Rectal smooth muscle tissue (tissue), 1 donor: ENCODE data around the gene ATP13A1.

Experiments
- H3K27ac ChIP-seq: one replicate; pipeline ENCODE4 v1.7.0; 2013; ENCODE audit warnings: low read depth, low read length, inconsistent platforms
- H3K27me3 ChIP-seq: one replicate; pipeline ENCODE4 v1.7.0; 2013; ENCODE audit warnings: low read length; ENCODE audit not compliant: control insufficient read depth, insufficient read depth
- H3K36me3 ChIP-seq: one replicate; pipeline ENCODE4 v1.7.0; 2013; ENCODE audit warnings: low read length; ENCODE audit not compliant: control insufficient read depth, insufficient read depth
- H3K4me1 ChIP-seq: one replicate; pipeline ENCODE4 v1.7.0; 2013; ENCODE audit warnings: low read length; ENCODE audit not compliant: control insufficient read depth, insufficient read depth
- H3K4me3 ChIP-seq: one replicate; pipeline ENCODE4 v1.7.0; 2013; ENCODE audit warnings: low read length
- H3K9ac ChIP-seq: one replicate; pipeline ENCODE4 v1.7.0; 2013; ENCODE audit warnings: low read length

The ATP13A1 gene

DNA sequence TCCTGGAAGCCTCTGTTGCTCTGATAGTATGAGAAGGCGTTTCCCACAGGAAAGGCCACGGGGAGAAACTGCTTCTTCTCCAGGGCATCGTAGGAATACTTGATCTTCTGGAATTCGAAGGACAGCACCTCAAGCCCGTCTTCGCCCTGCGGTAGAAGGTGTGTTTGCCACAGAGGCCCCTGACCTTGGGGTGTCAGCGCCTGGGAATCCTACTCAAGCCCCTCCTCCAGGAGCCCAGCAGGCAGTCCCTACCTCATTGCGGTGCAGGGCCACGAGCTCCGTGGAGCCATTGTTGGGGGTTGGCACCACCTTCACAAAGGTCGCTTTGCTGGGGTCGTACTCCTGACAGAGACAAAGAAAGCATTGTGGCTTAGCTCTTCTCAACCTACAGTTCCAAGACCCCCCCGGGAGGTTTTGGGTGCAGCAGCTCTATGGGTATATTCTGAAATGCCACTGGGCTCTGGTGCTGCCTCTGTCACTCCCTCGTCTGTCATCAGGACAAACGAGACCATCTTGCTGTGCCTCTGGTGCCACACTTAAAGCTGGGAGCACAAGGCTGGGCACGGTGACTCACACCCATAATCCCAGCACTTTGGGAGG is 3.7 kb downstream of the ATP13A1 start:
- Histone ChIP-seq H3K4me3 (no peak overlapping the region), H3K27ac (no peak overlapping the region), H3K4me1 (no peaks in the 10 kb centered on the region), H3K9ac (no peak overlapping the region), H3K36me3 (peaks cover 44% of the 10 kb centered on the region), H3K27me3 (no peaks in the 10 kb centered on the region)

DNA sequence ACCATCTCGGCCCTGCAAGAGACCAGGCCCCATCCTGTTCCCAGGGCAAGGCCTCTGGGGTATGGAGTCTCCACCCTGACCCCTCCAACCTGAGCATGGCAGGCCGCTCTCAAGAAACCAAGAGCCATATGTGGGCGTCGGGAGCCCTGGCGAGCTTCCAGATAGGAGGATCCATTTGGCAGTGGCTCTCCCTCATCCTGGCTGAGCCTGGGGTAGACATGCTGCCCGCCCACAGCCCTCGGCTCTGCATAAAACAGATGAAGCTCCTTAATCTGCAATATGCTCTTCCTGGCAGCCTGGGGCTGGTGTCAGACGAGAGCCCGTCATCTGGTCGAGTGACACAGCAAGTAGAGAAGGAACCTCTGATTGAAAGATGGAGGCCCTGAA is 6.1 kb downstream of the ATP13A1 start:
- Histone ChIP-seq H3K27ac (no peak overlapping the region), H3K4me1 (no peaks in the 10 kb centered on the region), H3K9ac (no peak overlapping the region), H3K36me3 (peaks cover 63% of the 10 kb centered on the region), H3K27me3 (no peaks in the 10 kb centered on the region), H3K4me3 (no peak overlapping the region)

DNA sequence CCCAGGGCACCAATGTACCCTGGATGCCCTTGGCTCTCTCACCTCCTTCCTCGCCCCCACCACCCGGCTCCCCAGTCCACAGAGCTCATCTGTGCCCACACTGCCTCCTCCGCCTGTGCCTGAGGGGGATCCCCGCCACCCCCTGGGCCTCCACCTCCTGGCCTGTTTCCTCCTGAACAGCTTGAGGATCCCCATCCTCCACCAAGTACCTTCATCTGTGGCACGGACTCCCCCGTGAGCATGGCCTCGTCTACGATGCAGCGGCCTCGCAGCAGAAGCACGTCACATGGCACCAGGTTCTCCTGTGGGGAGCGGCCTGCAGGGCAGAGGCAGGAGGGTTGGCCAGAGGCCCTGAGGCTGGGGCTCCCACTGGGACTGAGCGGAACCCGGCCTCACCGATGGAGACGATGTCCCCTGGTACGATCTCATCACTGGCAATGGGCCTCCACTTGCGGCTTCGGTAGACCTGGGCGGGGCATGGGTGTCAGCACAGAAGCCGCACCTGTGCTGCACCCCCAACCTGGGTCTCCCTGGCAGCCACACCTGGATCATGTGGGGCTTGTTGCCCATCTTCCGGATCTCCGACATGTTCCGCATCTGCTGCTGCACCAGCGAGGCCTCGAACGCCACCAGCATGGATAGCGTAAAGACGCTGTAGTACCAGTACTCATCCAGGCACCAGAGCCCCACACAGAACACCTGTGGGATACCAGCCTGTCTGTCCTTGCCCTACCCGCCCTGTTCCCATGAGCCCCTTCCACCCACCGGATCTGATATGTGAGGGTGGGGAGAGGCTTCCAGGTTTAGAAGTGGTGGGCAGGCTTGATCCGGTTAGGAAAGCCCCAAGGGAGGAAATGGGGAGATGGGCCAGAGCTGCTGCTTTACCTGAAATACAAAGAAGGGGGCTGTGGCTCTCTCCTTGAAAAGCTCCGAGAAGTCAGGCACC is 6.8 kb downstream of the ATP13A1 start:
- Histone ChIP-seq H3K4me3 (no peak overlapping the region), H3K27me3 (no peaks in the 10 kb centered on the region), H3K27ac (no peak overlapping the region), H3K36me3 (peaks cover 70% of the 10 kb centered on the region), H3K9ac (no peak overlapping the region), H3K4me1 (no peaks in the 10 kb centered on the region)

DNA sequence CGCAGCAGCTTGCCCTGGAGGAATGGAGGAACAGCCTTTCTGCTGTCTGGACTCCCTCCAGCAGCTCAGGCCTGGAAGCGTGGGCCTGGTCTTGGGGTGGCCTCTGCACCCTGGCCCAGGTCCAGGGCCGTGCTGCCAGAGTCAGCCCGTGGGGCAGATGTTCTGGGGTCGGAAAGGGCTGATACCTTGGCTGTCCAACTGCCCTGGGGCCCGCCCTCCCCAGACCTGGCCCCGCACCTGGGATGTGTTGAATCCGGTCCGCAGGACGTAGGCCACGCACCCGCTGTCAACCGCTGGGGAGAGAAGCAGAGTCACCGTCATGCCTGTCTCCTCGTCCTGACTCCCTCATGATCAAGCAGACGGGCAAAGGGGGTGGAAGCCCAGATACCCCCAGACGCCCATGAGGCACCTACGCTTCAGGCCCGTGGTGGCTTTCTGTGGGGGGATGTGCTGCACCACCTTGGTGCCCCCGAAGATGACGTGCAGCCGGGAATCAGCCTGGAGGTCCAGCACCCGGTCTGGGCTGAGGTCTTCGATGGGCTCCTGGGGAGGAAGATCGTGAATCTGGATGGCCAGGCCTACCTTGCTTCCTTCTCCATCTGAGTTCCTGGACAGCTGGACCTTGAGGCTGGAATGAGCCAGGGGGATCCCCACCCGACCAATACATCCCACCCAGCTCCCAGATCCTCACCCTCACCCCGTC is 7.7 kb downstream of the ATP13A1 start:
- Histone ChIP-seq H3K9ac (no peak overlapping the region), H3K27me3 (no peaks in the 10 kb centered on the region), H3K27ac (no peak overlapping the region), H3K4me1 (no peaks in the 10 kb centered on the region), H3K36me3 (peaks cover 77% of the 10 kb centered on the region), H3K4me3 (no peak overlapping the region)

DNA sequence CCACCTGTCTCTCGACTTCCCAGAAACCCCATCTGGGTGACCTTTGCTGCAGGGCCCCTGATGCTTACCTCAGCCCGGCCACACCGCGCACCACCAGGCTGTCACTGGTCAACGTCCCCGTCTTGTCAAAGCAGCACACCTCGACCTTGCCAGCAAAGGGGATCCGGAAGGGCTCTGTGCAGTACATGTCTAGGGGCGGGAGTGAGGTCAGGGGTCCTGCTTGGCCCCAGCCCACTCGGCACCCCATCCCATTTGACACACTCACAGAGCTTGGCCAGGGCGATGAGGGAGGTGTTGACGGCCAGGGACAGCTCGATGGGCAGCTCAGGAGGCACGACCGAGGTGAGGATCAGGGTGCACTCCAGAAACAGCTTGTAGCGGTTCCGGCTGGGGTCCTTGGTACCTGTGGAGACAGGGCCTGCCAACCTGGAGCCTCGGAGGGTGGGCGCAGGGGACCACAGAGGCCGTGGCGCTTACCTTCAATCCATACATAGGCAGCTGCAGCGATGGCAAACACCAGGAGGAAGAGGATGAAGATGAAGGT is 8.4 kb downstream of the ATP13A1 start:
- Histone ChIP-seq H3K27me3 (no peaks in the 10 kb centered on the region), H3K4me3 (no peak overlapping the region), H3K4me1 (no peaks in the 10 kb centered on the region), H3K27ac (no peak overlapping the region), H3K9ac (no peak overlapping the region), H3K36me3 (peaks cover 84% of the 10 kb centered on the region)

DNA sequence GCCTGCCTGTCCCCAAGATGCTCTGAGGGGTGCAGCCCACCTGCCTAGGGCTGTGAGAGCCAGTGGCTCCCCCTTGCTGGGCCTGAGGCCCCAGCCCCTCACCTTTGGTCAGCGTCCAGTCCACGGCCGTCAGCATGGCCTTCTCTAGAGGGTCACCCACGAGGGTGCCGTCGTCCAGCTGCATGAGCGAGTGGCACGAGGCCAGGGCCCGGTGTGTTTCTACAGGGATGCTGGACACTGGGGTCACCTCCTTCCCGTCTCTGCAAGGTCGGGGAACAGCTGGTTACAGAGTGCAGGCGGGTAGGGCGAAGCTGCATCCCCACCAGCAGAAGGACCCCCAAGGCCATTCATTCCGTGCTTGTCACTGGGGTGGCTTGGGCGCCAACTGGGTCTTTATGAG is 9.0 kb downstream of the ATP13A1 start:
- H3K4me3 ChIP-seq: no peak overlapping the region
- H3K4me1 ChIP-seq: no peaks in the 10 kb centered on the region
- H3K9ac ChIP-seq: no peak overlapping the region
- no peak overlapping the region for H3K27ac ChIP-seq
- peaks cover 80% of the 10 kb centered on the region for H3K36me3 ChIP-seq
- no peaks in the 10 kb centered on the region for H3K27me3 ChIP-seq

DNA sequence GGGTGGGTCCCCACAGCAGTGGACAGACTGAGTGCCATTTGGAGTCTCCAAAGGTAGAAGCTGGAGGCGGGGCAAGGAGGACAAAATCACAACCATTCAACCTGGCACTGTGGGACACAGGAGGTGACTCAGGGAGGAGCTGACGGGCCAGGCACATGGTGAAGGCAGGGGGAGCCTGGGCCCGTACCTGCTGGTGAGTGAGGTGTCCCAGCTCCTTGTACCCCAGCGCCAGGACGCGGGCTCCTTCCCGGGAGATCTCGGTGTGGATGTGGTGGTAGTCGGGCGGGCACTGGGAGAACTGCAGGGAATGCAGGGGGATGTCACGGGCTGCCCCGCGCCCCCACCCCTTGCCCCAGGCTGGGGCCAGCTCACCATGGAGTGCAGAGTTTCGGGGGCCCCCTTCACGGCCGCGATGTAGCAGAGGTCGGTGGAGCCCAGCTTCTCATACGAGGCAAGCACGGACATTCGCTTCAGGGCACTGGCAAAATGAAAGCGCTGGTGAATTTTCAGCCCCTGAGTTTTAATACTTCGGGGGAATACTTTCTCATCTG is 9.8 kb downstream of the ATP13A1 start:
- Histone ChIP-seq H3K4me1 (no peaks in the 10 kb centered on the region), H3K27me3 (no peaks in the 10 kb centered on the region), H3K9ac (no peak overlapping the region), H3K27ac (no peak overlapping the region), H3K36me3 (peaks cover 79% of the 10 kb centered on the region), H3K4me3 (no peak overlapping the region)

DNA sequence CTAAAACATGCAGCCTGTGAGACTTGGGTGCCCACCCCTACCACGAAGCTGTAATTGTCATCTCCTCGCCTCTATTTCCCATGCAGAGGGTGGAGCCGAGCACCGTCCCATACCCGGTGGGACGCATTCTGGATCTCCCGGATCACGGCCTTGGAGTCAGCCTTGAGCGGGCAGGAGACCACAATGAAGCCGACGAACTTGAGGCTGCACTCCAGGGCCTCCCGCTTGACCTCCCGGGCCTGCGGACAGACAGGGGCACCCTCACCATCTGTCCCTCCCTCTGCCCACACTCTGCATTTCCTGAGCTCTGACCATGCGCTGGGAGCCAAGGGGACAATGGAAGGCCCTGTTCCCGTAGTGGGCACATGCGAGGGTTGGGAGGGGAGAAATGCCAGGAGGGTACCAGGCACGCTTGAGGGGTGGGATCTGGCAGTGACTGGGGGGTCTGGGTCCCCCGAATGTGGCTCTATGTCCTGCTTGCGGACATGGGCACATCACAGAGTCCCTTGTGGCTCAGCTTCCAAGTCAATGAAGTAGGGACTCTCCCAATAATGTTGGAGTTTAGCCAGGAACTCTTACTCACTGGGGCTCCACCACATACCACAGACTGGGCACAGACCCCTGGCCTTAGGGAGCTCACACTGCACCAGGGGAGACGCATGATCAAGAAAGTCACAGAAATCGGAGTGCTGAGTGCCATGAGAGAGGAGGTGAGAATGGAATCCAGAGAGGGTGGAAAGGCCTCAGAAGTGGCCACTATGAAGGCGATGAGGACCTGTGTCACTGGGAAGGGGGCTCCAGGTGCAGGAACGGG is 10.8 kb downstream of the ATP13A1 start:
- H3K9ac ChIP-seq: no peak overlapping the region
- no peaks in the 10 kb centered on the region for H3K27me3 ChIP-seq
- peaks cover 71% of the 10 kb centered on the region for H3K36me3 ChIP-seq

DNA sequence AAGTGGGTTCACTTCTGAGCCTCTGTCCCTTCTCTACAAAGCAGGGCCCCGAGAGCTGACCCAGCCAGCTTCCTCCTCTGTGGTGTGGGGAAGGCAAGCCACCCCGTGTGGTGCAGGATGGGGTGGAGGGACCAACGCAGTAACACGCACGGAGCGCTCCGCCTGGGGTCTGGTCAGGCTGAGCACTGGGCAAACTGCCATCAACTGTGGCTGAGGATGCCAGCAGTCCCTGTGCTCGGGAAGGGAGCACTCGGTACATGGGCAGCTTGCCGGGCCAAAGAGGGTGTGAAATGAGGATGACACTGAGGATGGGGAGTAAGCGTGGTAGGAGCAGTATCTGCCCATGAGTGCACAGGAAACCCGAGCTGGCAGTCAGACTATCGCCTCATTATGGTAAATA is 12.4 kb downstream of the ATP13A1 start:
- Histone ChIP-seq H3K36me3 (peaks cover 69% of the 10 kb centered on the region), H3K27ac (no peak overlapping the region), H3K4me1 (no peaks in the 10 kb centered on the region), H3K4me3 (no peak overlapping the region), H3K9ac (no peak overlapping the region), H3K27me3 (no peaks in the 10 kb centered on the region)

More for the DNA sequence above, 10.8 kb downstream of the ATP13A1 start:
- Histone ChIP-seq H3K4me1 (no peaks in the 10 kb centered on the region), H3K4me3 (no peak overlapping the region), H3K27ac (no peak overlapping the region)

DNA sequence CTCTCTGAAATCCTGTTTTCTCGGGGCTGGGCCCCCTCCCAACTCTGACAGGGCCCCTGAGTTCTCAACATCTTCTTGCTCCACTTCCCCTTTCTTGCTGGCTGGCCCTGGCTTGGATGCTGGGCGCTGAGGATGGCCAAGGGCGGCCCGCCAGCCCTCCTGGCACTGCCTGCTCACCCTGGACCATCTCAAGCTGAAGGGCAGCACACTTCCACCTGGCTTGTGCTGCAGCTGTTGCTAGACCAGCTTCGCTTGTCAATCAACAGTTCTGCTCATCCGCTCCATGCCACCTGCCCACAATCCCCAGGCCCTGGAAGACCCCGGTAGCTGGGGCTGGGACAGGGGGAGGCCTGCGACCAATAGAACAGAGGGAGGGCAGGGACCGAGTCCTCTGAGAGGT is 13.1 kb downstream of the ATP13A1 start:
- no peak overlapping the region for H3K9ac ChIP-seq
- no peaks in the 10 kb centered on the region for H3K4me1 ChIP-seq
- H3K27me3 ChIP-seq: no peaks in the 10 kb centered on the region
- H3K27ac ChIP-seq: no peak overlapping the region
- H3K4me3 ChIP-seq: no peak overlapping the region
- H3K36me3 ChIP-seq: peaks cover 67% of the 10 kb centered on the region

DNA sequence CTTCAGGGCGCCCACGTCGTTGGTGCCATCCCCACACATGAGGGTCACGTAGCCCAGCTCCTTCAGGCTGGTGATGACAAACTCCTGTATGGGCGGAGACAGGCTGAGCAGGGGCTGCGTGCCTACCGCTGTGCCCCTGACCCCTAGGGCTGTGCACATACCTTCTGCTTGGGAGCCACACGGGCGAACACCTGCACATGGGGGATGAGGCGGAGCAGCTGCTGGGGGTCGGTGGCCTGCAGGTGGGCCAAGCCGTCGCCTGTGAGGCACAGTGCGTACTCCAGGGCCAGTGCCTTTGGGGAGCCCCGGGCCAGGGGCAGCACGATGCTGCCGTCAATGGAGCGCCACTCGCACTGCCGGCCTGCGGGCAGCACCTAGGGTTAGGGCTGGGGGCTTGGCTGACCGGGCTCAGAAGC is 13.9 kb downstream of the ATP13A1 start:
- Histone ChIP-seq H3K9ac (no peak overlapping the region), H3K36me3 (peaks cover 63% of the 10 kb centered on the region), H3K27ac (no peak overlapping the region), H3K4me1 (no peaks in the 10 kb centered on the region), H3K27me3 (no peaks in the 10 kb centered on the region), H3K4me3 (no peak overlapping the region)
